ENCODE results near the gene POLR2F.

POLR2F gene

DNA sequence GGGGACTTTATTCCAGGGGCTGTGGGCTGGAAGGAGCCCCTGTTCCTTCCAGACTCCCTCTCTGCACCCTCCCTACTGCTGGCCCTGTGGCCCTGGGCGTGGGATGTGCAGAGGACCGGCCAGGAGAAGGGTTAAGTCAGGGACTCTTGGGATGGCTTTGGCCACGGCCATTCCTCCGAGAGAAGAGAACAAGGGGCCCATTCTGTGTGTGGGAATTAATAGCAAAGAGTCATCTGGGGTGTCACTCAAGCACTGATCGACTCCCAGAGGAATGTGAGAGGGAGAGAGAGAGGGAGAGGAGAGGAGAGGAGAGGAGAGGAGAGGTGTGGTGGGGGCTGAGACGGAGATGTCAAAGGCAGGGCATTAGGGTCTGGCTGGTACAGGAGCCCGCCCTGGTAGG, 45.0 kb downstream of the POLR2F start:
- Histone ChIP-seq H3K27me3 (no peaks in the 10 kb centered on the region), H3K4me1 (peaks cover 65 to 80% (median 74%) of the 10 kb centered on the region in 10 experiments), H3K27ac (peak overlapping the region in 8 of 11 experiments; percentile 19 to 86 (median 71); a peak in 14 of 22 replicates)

DNA sequence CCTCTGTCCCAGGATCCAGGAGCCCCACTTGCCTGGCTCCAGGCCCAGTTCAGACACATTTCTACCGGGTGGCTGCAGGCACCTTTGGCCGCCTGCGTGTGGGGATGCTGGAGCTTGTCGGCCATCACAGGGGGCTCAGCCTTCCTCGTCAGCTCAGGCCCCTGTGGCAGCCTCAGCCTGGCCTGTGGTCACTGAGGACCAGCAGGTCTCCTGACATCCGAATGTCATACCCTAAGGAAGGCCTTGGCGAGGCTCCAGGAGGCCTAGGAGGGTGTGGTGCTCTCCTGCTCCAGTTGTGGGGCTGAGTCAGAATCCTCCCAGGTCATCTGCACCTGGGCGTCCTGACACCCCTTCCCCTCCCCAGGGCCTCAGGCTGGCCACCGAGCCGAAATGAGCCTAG, 45.7 kb downstream of the POLR2F start:
- no peaks in the 10 kb centered on the region for H4K20me1 ChIP-seq
- peaks cover 60 to 73% (median 69%) of the 10 kb centered on the region in 10 experiments for H3K4me1 ChIP-seq
- H3K27ac ChIP-seq: peak overlapping the region in 8 of 11 experiments; percentile 19 to 86 (median 71); a peak in 17 of 22 replicates
- H3K27me3 ChIP-seq: no peaks in the 10 kb centered on the region
- H3K36me3 ChIP-seq: no peaks in the 10 kb centered on the region
- no peak for TF ChIP-seq Cebpa-rat (IDR thresholded peaks at IDR 0.05)
- H3K4me3 ChIP-seq: peak overlapping the region in 3 of 10 experiments; percentile 9 to 28 (median 19); a peak in 4 of 20 replicates
- H3K9ac ChIP-seq: peak overlapping the region in 7 of 11 experiments; percentile 22 to 71 (median 55); a peak in 12 of 22 replicates
- H3K9me3 ChIP-seq (replicated peaks in 1 of 11): no peaks in the 10 kb centered on the region
- peak overlapping the region; percentile 76 to 97 (median 93) for H3K4me2 ChIP-seq

More for the DNA sequence above, 45.0 kb downstream of the POLR2F start:
- no peak for TF ChIP-seq Cebpa-rat (IDR thresholded peaks at IDR 0.05)
- no peaks in the 10 kb centered on the region for H4K20me1 ChIP-seq
- H3K36me3 ChIP-seq: no peaks in the 10 kb centered on the region
- H3K4me3 ChIP-seq: no peak overlapping the region; a peak in 2 of 20 replicates
- no peaks in the 10 kb centered on the region for H3K9me3 ChIP-seq (replicated peaks in 1 of 11)
- H3K9ac ChIP-seq: peak overlapping the region in 9 of 11 experiments; percentile 23 to 71 (median 35); a peak in 12 of 22 replicates
- peak overlapping the region; percentile 76 to 97 (median 93) for H3K4me2 ChIP-seq

DNA sequence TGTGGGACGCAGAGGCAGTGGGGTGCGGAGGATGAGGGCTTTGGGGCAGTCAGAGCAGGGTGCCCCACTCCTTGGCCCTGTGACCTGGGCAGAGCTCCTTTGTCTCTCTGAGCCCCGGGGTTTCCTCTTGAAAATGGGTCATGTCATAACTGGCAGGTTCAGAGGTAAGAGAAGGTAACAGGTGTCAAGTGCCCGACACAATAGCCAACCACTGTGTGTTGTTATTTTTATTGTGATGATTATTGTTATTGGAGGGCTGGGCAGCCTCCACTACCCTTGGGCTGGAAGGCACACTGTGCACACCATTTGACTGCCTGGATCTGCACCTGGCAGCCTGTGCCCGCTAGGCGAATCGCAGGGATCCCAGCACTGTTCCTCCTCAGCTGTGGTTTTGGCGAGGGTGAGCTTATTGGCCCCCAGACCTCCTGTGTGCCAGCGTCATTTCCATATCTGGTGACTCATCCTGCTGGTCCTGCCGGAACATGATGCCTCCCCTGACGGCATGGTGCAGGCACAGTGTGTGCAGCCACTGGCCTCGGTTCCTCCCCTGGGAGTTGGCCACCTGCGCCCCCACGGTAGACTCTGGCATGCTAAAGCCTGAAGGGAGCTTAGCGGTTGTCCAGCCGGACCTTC, 46.3 kb downstream of the POLR2F start:
- peak overlapping the region; percentile 76 to 97 (median 93) for H3K4me2 ChIP-seq
- no peaks in the 10 kb centered on the region for H4K20me1 ChIP-seq
- no peaks in the 10 kb centered on the region for H3K9me3 ChIP-seq (replicated peaks in 1 of 11)
- H3K36me3 ChIP-seq: no peaks in the 10 kb centered on the region
- TF ChIP-seq Cebpa-rat (IDR thresholded peaks at IDR 0.05): no peak
- H3K4me3 ChIP-seq: peak overlapping the region in 3 of 10 experiments; percentile 9 to 28 (median 19); a peak in 3 of 20 replicates
- no peaks in the 10 kb centered on the region for H3K27me3 ChIP-seq
- H3K27ac ChIP-seq: peak overlapping the region in 8 of 11 experiments; percentile 21 to 86 (median 71); a peak in 16 of 22 replicates
- peak overlapping the region in 7 of 11 experiments; percentile 22 to 71 (median 55); a peak in 12 of 22 replicates for H3K9ac ChIP-seq
- peaks cover 58 to 68% (median 63%) of the 10 kb centered on the region in 10 experiments for H3K4me1 ChIP-seq

- Histone ChIP-seq H3K36me3 (no peaks in the 10 kb centered on the region), H3K27me3 (no peaks in the 10 kb centered on the region)
Measured at GRCh38 chr22:38005943-38006342, 52.4 kb downstream of the POLR2F start.

DNA sequence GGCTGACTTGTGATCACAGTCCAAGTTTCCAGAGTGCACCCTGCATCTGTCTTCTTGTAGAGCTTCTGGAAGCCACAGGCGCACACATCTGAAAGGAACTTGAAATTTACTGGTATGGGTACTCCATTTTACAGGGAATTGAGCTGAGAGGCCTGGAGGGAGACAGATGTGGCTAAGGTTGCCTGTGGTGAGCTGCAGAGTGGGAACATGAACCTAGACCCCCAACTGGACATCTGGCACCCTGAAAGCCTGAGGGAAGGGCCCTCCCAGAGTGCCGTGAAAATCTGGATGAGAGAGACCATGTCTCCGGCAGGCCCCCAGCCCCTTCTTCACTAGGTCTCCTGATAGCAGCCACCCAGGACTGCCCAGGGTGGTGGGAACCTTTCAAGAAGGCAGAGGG, 53.4 kb downstream of the POLR2F start:
- no peak overlapping the region for H3K4me2 ChIP-seq
- no peaks in the 10 kb centered on the region for H3K9me3 ChIP-seq (replicated peaks in 1 of 11)
- H4K20me1 ChIP-seq: no peaks in the 10 kb centered on the region
- TF ChIP-seq Cebpa-rat (IDR thresholded peaks at IDR 0.05): no peak
- no peak overlapping the region for H3K27ac ChIP-seq
- H3K4me1 ChIP-seq: peaks cover 0 to 10% (median 7%) of the 10 kb centered on the region in 10 experiments; a peak in 16 of 20 replicates
- H3K27me3 ChIP-seq: no peaks in the 10 kb centered on the region
- H3K36me3 ChIP-seq: no peaks in the 10 kb centered on the region
- H3K4me3 ChIP-seq: no peak overlapping the region
- no peak overlapping the region for H3K9ac ChIP-seq

More at GRCh38 chr22:38005943-38006342, 52.4 kb downstream of the POLR2F start:
- Histone ChIP-seq H3K4me1 (peaks cover 0 to 16% (median 9%) of the 10 kb centered on the region in 10 experiments; a peak in 17 of 20 replicates), H3K9me3 (replicated peaks in 1 of 11) (no peaks in the 10 kb centered on the region), H4K20me1 (no peaks in the 10 kb centered on the region), H3K4me2 (no peak overlapping the region; a peak in 1 of 22 replicates), H3K9ac (no peak overlapping the region), H3K4me3 (no peak overlapping the region), H3K27ac (no peak overlapping the region)
- TF ChIP-seq Cebpa-rat (IDR thresholded peaks at IDR 0.05): no peak

GRCh38 chr22:38007330-38007902, 53.9 kb downstream of the POLR2F start:
- Histone ChIP-seq H3K27ac (no peak overlapping the region), H3K4me2 (no peak overlapping the region), H3K36me3 (no peaks in the 10 kb centered on the region), H4K20me1 (no peaks in the 10 kb centered on the region), H3K9me3 (replicated peaks in 1 of 11) (no peaks in the 10 kb centered on the region), H3K27me3 (no peaks in the 10 kb centered on the region), H3K4me3 (no peak overlapping the region), H3K4me1 (peaks cover 1 to 10% (median 7%) of the 10 kb centered on the region in 10 experiments; a peak in 16 of 20 replicates), H3K9ac (no peak overlapping the region; a peak in 1 of 22 replicates)
- TF ChIP-seq Cebpa-rat (IDR thresholded peaks at IDR 0.05): no peak

GRCh38 chr22:38009000-38009806, 55.7 kb downstream of the POLR2F start:
- no peak overlapping the region for H3K27ac ChIP-seq
- no peaks in the 10 kb centered on the region for H3K36me3 ChIP-seq
- no peak overlapping the region for H3K4me3 ChIP-seq
- no peaks in the 10 kb centered on the region for H4K20me1 ChIP-seq
- H3K9me3 ChIP-seq (replicated peaks in 1 of 11): peaks cover 0 to 6% (median 2%) of the 10 kb centered on the region in 11 experiments; a peak in 9 of 22 replicates
- no peak overlapping the region for H3K9ac ChIP-seq
- TF ChIP-seq Cebpa-rat (IDR thresholded peaks at IDR 0.05): no peak
- no peaks in the 10 kb centered on the region for H3K27me3 ChIP-seq
- H3K4me2 ChIP-seq: peak overlapping the region in 9 of 11 experiments; percentile 11 to 56 (median 27); a peak in 13 of 22 replicates
- peaks cover 10 to 17% (median 14%) of the 10 kb centered on the region in 10 experiments; a peak in 17 of 20 replicates for H3K4me1 ChIP-seq

DNA sequence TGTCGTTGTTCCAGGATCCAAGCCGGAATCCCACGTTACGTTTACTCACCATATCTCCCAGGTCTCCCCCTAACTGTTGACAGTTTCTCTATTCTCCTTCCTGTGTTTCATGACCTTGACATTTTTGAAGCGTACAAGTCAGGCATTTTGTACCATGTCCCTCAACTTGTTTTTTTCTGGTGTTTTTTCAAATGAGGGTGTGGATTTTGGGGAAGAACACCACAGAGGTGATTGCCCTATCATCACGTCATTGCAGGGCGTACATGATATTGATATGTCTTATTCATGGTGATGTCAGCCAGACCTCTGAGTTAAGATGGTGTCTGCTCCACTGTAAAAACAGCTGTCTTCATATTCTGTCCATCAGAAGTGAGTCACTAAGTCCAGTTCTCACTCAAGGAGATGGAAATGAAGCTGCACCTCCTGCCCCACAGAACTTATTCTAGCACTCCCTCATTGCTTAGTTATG, 59.1 kb downstream of the POLR2F start:
- TF ChIP-seq Cebpa-rat (IDR thresholded peaks at IDR 0.05): no peak
- no peaks in the 10 kb centered on the region for H3K36me3 ChIP-seq
- peaks cover 0 to 18% (median 10%) of the 10 kb centered on the region in 11 experiments; a peak in 11 of 22 replicates for H3K9me3 ChIP-seq (replicated peaks in 1 of 11)
- H3K4me3 ChIP-seq: no peak overlapping the region
- no peak overlapping the region for H3K27ac ChIP-seq
- no peaks in the 10 kb centered on the region for H3K27me3 ChIP-seq
- peaks cover 18 to 26% (median 23%) of the 10 kb centered on the region in 10 experiments for H3K4me1 ChIP-seq
- no peaks in the 10 kb centered on the region for H4K20me1 ChIP-seq
- peak overlapping the region in 6 of 11 experiments; percentile 2 to 33 (median 8); a peak in 1 of 22 replicates for H3K4me2 ChIP-seq
- H3K9ac ChIP-seq: no peak overlapping the region
